ENCODE data around the gene PAX6.

- TF ChIP-seq HMGXB3 (CRISPR knock-in tag; IDR thresholded peaks at IDR 0.05; ENCODE audit: borderline replicate concordance) (no peak), HDAC6 (IDR thresholded peaks at IDR 0.05; ENCODE audit: low read depth, low read length) (no peak), HDAC1 (CRISPR knock-in tag; IDR thresholded peaks at IDR 0.05) (no peak), RFX5 (IDR thresholded peaks at IDR 0.05; ENCODE audit: low read depth, low read length) (no peak), ZNF280D (CRISPR knock-in tag; IDR thresholded peaks at IDR 0.05) (no peak), EP300 (IDR thresholded peaks at IDR 0.05; ENCODE audit: low read depth in 2 of 2, low read length in 2 of 2) (no peak), EP300 (CRISPR knock-in tag; IDR thresholded peaks at IDR 0.05; ENCODE audit: borderline replicate concordance) (no peak), JARID2 (CRISPR knock-in tag; IDR thresholded peaks at IDR 0.05; ENCODE audit: insufficient replicate concordance) (no peak), ZNF503 (CRISPR knock-in tag; IDR thresholded peaks at IDR 0.05) (no peak), CTCF (CRISPR knock-in tag; IDR thresholded peaks at IDR 0.05) (no peak)
Observed at GRCh38 chr11:31764261-31764660, 46.9 kb downstream of the PAX6 start.
